DMS153 (cell line): ENCODE measurements around the gene SNAPC4.
"Not testable (repeated sequence)": the region's sequence is repeated elsewhere in the genome, so short reads cannot be mapped to it uniquely, and the experiment has no call there.

ENCODE experiments used
- DNase-seq: peaks from one replicate; lab custom pipeline; 2025; lab: John Stamatoyannopoulos, UW

The SNAPC4 gene

DNA sequence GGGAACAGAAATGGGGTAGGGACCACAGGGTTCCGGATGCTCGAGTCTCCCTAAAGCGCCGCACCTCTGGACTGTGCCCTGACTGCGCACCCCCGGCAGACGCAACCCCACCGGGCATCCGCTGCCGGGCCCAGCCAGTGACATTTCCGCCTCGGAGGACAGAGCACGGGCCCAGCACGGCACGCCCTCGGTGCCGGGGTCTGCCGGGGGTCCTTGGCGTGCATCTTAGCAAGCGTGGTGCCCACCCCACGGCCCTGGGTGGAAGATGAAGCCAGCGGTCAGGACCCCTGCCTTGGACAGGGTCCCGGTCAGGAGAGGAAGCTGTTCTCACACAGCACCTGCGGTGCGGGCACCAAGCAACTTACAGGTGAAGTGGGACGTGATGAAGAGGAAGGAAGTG lies 32.6 kb upstream of the SNAPC4 start:
- no peak for DNase-seq

DNA sequence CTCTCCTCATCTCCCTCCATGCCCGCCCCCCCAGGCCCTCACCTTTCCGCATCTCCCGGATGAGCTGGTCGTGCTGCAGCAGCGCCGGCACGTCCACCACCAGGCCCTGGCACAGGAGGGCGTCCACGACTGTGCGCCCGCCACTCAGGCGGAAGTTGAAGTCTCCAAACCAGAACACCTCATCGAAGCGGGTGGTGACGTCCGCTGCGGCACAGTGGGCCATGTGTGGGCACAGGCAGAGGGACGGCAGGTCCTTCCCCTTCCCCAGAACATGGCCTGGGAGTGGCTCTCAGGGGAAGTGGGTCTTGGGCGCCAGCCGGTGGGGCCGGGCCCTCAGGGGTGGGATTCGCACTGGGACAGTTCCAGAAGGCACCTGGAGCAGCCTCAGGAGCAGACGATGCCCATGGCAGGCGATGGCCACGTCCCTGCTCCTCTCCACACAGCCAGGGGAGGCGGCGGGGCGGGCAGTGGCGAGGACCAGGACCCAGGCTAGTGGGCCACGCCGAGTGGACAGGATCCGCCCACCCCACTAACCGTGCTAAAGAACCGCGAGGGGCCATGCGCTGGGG lies 31.9 kb upstream of the SNAPC4 start:
- no peak for DNase-seq

DNA sequence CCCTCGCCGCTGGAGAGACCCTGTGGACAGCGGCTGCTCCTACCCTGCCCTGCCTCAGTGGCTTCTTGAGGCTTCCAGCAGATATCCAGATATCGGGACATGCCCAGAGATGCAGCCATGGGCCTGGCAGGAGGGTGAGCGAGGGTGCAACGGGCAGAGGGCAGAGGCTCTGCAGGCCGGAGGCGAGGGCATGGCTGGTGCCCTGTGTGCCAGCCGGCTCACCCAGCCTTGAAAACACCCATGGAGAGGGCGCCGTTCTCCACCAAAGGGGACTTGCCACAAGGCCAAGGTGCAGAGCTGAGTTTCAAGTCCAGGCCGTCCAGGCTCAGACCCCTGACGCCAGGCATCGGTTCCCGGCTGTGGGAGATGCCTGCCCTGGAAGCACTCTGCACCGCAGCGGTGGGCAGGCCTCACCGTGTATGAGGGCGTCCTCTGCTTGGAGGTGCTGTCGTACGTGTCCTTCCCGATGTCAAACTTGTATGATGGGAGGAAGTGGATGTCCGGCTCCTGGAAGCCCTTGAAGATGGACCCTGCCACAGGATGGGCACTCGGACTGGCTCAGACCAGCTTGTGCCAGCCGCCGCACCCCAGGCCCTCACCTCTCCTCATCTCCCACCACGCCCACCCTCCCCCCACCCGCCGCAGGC lies 30.7 kb upstream of the SNAPC4 start:
- no peak for DNase-seq

DNA sequence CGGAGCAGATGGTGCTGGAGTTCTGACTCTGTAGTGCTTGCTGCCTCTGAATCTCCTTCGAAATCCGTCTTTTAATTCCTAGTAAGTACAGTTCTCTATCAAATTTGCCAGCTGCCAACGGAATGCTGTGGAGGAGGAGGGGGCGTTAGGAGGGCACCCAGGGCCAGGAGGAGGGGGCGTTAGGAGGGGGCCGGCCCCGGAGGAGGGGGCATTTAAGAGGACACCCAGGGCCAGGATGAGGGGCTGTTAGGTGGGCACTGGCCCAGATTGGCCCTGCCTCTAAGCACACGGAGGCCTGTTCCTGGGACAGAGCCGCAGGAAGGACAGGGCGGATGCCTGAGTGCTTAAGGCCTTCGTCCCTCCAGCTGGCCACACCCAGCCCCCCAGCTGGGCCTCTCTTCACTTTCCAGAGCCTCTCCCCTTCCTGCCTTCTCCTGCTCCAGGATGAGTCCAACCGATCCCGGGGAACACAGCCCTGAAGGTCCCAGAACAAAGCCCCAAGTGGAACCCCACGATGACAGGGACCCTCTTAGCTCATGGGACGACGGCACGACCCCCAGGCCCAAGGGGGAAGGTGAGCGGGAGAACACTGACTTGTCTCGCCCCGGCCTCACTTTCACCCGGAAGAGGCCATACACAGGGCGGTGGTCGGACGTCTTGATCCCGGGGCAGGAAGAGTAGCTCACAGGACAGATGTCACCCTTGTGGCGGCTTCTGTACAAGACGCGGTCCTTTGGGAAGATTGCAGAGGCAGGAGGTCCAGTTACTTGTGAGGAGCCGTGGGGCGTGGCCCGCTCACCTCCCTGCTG lies 29.9 kb upstream of the SNAPC4 start:
- no peak for DNase-seq

DNA sequence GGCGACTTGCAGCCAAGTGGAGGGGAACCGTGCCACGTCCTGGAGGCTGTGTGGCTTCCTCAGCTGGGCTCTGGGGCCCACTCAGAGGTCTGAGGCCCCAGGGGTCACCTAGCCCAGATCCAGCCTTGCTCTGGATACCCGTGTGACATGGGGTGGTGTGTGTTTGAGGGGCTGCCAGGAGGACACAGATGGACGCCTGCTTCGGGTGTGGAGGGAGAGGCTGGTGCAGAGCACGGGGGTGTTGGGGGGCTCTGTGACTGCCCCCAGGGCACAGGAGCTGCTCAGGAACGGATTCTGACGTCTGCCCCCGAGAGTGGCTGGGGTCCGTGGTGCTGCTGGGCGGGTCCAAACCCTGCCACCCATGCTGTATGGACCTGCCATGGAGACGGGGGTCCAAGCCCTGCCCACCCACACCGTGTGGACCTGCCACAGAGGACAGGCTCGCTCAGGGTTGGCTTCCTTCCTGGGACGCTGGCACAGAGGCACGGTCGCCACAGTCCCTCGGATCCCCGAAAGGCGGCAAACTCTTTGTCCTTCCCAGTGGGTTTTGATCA lies 29.2 kb upstream of the SNAPC4 start:
- no peak for DNase-seq

DNA sequence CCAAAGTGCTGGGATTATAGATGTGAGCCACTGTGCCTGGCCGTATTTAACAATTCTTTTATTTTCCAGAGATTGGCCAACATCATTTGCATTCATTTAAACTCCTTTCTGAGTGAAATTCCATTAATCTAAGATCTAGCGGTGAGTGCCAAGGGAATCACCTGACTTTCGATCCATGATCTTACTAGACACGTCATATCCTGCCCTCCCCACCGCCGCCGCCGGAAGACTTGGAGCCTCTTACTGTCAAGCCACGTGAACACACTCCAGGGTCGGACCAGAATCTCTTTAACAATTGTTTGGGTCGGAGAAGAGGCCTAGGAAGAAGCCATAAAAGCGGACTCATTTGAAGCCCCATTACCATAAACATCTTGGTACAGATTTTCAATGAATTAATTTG lies 26.8 kb upstream of the SNAPC4 start:
- DNase-seq: no peak

DNA sequence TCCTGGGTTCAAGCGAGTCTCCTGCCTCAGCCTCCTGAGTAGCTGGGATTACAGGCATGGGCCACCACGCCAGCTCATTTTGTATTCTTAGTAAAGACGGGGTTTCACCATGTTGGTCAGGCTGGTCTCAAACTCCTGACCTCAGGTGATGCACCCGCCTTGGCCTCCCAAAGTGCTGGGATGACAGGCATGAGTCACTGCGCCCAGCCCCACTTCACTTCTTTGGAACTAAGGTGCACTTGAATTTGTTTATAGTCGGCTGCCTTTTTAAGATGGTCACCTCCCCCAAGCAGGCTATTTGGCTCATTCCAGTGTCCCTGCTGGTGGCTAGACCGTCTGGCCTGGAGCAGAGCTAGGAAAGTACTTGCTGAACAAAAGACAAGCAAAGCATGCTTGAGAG lies 25.4 kb upstream of the SNAPC4 start:
- DNase-seq: not testable (repeated sequence)

DNA sequence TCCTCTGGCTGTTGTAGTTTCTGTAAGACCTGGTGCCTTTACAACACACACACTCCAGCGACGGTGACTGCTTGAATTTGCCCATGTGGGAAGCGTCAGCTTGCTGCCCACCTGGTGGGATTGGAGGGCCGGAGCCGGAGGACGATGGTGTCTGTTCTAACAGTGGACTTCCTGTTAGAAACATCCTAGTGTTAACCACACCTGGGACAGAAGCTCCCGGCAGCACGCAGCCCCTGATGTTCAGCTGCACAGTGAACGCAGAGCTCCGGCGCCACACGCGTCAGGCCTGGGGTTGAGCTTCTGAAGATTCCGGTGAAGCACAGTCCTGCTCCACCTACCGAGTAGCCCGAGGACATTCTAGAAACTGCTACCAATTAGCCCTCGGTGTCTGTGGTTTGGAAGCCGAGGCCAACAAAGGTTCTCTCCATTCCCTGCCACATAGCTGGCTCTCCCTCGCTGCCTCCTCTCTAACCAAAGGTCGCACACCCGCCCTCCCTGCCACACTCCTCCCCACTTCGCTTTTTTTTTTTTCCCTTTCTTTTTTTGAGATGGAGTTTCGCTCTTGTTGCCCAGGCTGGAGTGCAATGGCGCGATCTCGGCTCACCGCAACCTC lies 24.9 kb upstream of the SNAPC4 start:
- DNase-seq: no peak

DNA sequence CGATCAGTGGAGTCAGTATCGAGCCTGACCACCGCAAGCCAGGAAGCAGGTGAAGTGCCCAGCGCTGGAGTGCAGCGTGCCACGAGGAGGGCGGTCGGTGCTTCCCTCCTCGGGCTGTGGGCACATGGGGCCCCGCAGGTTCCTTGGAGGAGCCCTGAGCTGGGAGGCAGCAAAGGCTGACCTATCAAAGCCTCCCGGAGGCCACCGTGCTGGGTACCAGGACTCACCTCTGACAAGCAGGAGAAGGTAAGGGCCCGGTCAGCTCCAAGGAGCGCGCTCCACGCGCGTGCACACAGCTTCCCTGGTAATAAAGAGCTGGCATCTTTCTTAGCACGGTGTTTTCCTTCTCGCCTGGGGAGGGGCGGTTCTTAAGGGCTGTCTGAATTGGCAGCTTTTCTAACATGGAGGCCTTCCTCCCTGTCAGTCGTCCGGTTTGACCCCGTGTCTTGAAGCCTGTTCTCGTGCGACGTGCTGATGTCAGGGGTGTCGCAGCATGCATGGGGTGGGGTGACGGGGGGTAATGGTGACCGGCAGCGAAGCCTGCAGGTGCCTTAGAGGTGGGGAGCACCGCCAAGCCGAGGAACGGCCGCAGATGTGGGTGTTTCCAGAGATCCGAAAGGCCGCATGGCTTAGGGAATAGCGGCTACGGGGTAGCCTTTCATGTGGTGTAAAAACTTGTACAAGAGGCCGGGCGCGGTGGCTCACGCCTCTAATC lies 23.6 kb upstream of the SNAPC4 start:
- DNase-seq: no peak

DNA sequence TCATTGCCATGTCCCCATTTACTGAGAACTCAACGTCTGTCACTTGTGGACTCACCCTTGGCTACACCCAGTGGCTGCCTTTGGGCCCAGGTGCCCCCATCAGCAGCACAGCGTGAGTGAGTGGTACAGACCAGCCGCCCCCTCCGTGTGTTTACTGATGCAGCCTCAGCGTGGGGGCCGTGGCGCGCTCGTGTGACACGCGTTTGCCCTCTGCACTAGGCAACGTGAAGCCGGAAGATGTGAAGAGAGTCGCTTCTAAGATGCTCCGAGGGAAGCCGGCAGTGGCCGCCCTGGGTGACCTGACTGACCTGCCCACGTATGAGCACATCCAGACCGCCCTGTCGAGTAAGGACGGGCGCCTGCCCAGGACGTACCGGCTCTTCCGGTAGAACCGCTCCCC lies 22.9 kb upstream of the SNAPC4 start:
- DNase-seq: no peak

DNA sequence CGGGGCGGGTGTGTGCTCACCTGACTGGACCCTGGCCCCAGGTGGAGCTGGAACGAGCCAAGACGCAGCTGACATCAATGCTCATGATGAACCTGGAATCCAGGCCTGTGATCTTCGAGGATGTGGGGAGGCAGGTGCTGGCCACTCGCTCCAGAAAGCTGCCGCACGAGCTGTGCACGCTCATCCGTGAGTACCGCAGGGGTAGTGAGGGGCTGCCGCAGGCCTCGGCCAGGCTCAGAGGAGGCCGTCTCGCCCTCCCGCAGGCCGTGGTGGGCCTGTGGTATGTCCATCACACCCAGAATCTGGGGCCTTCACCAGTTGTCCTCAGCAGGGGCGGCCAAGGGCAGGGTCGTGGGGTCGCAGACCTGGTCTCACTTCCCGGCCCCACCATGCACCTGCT lies 21.8 kb upstream of the SNAPC4 start:
- no peak for DNase-seq

DNA sequence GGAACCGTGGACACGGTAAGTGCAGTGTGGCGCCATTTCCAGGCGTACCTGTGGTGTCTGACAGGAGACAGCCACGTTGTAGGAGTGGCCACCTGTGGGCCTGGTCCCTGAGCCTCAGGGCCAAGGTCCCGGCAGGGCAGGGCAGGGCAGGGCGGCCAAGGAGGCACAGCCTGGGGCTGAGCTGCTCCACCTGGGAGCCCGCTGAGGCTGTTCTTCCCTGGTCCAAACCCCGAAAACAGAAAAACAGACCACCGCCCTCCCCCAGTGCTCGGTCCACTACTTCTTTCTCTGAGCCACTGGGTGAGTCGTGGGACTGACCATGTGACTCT lies 19.1 kb upstream of the SNAPC4 start:
- DNase-seq: no peak

DNA sequence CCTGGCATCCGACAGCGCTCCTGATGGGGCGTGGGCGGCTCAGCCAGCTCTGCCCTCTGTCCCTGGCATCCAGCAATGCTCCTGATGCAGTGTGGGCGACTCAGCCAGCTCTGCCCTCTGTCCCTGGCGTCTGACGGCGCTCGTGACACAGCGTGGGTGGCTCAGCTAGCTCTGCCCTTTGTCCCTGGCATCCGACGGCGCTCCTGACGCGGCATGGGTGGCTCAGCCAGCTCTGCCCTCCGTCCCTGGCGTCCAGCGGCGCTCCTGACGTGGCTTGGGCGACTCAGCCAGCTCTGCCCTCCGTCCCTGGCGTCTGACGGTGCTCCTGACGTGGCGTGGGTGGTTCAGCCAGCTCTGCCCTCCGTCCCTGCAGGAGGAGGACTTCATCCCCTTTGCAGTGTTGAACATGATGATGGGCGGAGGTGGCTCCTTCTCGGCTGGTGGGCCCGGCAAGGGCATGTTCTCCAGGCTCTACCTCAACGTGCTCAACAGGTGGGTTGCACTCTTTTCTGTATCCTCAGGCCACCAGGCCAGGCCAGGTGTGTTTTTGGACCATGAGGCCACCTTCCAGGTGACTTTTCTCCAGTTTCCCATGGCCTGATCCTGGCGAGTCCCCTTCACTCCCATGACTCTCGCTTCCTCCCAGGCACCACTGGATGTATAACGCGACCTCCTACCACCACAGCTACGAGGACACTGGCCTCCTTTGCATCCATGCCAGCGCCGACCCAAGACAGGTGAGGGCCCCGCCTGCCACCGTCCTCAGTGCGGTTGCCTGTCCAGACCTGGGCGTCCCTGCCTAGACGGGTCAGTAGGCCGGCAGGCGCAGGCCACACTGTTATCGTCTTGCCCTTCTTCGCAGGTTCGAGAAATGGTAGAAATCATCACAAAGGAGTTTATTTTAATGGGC lies 18.5 kb upstream of the SNAPC4 start:
- no peak for DNase-seq

DNA sequence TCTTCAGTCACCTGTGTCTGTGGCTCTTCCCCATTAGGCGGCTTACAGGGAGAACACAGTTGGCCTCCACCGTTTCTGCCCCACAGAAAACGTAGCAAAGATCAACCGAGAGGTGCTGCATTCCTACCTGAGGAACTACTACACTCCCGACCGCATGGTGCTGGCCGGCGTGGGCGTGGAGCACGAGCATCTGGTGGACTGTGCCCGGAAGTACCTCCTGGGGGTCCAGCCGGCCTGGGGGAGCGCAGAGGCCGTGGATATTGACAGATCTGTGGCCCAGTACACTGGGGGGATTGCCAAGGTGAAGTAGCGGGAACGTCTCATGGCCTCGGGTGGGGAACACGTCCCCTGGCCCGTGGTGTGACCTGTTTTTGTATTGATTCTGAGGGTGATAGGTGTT lies 16.9 kb upstream of the SNAPC4 start:
- no peak for DNase-seq

DNA sequence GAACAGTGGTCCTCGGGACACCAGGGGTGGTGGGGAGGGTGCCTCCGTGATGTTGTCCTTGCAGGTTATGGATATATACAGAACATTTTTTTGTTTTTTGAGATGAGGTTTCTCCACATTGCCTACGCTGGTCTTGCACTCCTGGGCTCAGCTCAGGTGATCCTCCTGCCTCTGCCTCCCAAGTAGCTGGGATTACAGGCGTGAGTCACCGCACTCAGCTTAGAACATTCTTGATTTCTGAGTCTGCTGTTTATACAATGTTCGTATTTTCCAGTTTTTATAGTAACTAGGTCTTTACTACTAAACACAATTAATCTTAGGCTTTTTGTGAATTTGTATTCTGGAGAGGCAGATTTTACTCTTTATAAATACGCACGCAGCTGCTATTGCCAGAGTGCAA lies 16.5 kb upstream of the SNAPC4 start:
- DNase-seq: no peak

DNA sequence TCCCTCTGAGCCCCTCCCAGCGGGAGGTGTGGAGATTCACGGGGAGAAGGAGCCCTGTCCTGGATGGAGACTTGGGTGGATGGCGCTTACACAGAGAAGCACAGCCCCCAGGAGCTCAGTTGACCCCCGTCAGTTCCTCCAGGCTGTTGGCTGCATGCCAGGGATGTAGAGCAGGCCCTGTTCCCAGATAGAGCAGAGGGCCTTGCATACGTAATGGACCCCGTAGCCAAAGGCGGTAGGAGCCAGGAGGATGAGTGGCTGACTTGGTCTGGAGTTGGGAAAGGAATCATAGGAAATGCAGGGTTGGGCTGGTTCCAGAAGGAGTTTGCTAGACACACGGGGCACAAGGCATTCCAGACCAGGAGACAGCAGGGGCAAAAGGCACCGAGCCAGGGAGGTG lies 13.0 kb upstream of the SNAPC4 start:
- no peak for DNase-seq

DNA sequence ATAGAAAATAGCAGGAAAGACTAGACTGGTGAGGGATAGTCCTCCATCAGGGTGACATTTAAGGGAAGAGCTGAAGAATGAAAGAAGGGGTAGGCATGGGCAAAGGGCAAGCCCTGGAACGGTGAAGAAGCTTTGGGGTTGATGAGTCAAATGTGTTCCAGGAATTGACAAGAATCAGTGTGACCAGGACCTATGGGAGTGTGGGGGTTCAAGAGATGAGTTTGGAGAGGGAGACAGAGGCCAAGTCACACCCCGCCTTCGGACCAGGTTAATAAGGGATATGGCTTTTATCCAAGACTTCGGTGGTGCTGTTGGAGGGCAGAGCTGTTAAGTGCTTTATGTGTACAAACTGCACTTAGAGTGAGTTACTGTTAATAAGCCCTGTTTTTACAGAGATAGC lies 11.4 kb upstream of the SNAPC4 start:
- no peak for DNase-seq

DNA sequence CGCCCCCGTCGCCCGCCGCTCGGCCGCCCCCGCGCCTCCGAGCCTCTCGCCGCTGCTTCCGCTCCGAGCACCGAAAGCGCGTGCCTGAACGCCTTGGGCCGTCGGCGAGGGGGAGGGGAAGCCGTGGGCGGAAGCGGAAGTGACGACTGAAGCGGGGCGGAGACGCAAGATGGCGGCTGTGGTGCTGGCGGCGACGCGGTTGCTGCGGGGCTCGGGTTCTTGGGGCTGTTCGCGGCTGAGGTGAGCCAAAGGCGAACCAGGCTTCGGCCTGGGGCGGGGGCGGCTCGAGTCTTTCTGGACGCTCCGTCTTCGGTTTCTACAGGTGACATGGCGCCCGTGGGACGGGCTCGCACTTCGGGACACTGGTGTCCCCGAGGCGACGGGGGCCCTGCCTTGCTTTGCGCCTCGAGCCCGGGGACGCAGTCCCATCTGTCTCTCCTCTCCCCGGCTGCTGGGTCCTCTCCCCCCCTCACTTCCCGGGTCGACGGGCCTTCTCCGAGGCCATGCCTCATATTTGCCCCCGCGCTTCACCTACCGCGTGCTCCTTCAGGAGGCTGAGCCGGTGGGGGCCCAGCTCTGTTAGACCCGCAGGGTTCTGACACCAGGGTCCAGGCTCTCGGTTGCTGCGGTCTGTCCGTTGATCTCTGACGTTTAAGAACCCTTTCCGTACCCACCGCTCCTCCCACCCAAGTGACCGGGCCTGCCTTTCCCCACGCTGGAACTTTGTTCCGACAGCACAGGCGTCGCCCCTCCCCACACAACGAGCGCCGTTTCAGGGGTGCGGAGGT lies 10.7 kb upstream of the SNAPC4 start, which contains the start of the genes ENTR1 and PMPCA:
TSS of gene ENTR1 (minus strand) at position 115 of the 788 bp plus-strand sequence. CDS start 217 bp downstream, outside the sequence.
TSS of gene PMPCA (plus strand) at position 159 of the 788 bp plus-strand sequence. CDS start at position 170, 11 bp downstream.
- DNase-seq: peak; percentile 71

DNA sequence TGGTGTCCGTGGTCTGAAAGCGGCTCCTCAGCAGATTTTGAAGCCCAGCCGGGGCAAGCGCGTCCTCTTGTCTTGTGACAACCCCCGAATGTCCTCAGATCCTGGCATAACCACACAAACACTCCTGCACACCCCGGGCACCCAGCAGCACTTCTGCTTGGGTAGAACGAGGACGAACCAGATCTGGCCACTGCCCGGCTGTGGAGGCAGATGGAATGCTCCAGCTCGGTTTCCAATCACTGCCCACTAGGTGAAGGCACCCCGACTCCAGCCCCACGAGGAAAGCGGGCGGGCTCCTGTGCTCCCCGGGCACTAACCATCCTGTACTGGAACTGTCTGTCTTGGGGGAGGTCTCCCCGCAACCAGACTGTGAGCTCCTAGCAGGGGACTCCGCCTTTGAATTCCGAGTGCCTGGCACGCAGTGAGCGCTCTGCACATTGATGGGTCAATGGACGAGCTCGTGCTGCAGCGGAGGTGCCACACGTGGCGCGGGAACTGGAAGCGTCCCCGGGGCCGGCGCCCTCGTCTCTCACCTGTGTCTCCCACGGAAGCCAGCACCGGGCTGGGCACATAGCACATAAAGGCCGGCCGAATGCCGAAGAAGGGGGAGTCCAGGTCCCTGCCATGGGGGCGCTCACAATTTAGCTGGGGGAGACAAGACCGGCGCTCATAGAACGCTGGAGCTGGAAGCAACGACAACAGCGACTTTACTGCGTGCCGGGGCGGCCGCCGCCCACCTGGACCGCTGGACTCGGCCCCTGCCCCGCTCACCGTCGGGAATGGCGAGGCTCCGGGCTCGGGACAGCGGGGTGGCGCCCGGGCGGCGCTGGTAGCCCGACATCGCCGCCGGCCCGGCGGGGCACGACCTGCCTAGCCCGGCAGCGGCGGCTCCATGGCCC lies 9.8 kb upstream of the SNAPC4 start:
- no peak for DNase-seq
